GM12878 (cell line): ENCODE measurements around the gene LMOD1. TPM values are rescaled to one million over a fixed set of nuclear protein-coding genes. Genes with fewer than 3 reads are reported as not detected.

Source experiments
- ATAC-seq: fragments of 200-7000 bp; cut with Tn5 transposase; 3 replicates; pipeline ENCODE4 v1.9.1; 2020; ENCODE audit warnings: mild to moderate bottlenecking, moderate library complexity
- BruUV-seq: library from RNA; stranded (reverse); fragments of 400-500 nt; replicated peaks from 2 replicates; lab custom pipeline; 2021; lab: Mats Ljungman, UMichigan
- CTCF ChIA-PET: fragments of 300-600 bp; sonication (Branson Sonifier 250); formaldehyde crosslinking; extraction: SDS; loops from one replicate; lab custom pipeline; 2021; ENCODE audit warnings: inconsistent platforms; lab: Yijun Ruan, JAX
- POLR2A ChIA-PET: fragments of 350-600 bp; formaldehyde crosslinking; extraction: SDS; loops from one replicate; lab custom pipeline; 2021; ENCODE audit warnings: inconsistent platforms; lab: Charles Lee
- RAD21 ChIA-PET: fragments of 300-600 bp; sonication (Branson Sonifier 250); formaldehyde crosslinking; loops from one replicate; lab custom pipeline; 2023; ENCODE audit warnings: antibody characterized with exemption; ENCODE audit not compliant: unreplicated experiment; lab: Charles Lee
- SMC1A ChIA-PET: fragments of 300-600 bp; sonication (Branson Sonifier 250); formaldehyde crosslinking; loops from one replicate; lab custom pipeline; 2023; ENCODE audit not compliant: unreplicated experiment, uncharacterized antibody; lab: Charles Lee
- DNase-seq: peaks from one replicate; pipeline ENCODE4 v3.0.0-alpha.2; 2011; ENCODE audit warnings: low read depth, low spot score
- FAIRE-seq: peaks from 3 replicates; lab custom pipeline; 2011; peaks lifted over from hg19 to GRCh38; lab: Jason Lieb, UNC
- H2AFZ ChIP-seq: 2 replicates; pipeline ENCODE4 v1.6.0; 2011; ENCODE audit warnings: low read depth, low read length, control low read depth; ENCODE audit not compliant: control insufficient read depth
- H3K27ac ChIP-seq: 2 replicates; pipeline ENCODE4 v1.5.1; 2011; ENCODE audit warnings: control low read depth; ENCODE audit not compliant: control insufficient read depth, insufficient read depth
- H3K27me3 ChIP-seq, 2 experiments: replicated peaks in 1 of 2; 2 replicates each; pipeline versions ENCODE4 v1.6.0 to v1.6.1; 2011; ENCODE audit warnings: low read length in 1 of 2; ENCODE audit not compliant: control insufficient read depth in 2 of 2, insufficient read depth in 2 of 2
- H3K36me3 ChIP-seq, 2 experiments: 2 replicates each; pipeline ENCODE4 v1.5.1; 2011; ENCODE audit warnings: low read length in 1 of 2; ENCODE audit not compliant: control insufficient read depth in 2 of 2, insufficient read depth in 2 of 2
- H3K4me1 ChIP-seq: 2 replicates; pipeline ENCODE4 v1.6.1; 2011; ENCODE audit warnings: mild to moderate bottlenecking, low read length, moderate library complexity, mixed read lengths; ENCODE audit not compliant: control insufficient read depth, insufficient read depth
- H3K4me2 ChIP-seq: 2 replicates; pipeline ENCODE4 v1.6.0; 2011; ENCODE audit warnings: control low read depth; ENCODE audit not compliant: control insufficient read depth, insufficient read depth
- H3K4me3 ChIP-seq: fragments of 200-600 bp; sonication (generic); 2 replicates; pipeline ENCODE4 v1.5.1; 2016
- H3K79me2 ChIP-seq: 2 replicates; pipeline ENCODE4 v1.6.0; 2011; ENCODE audit warnings: low read length; ENCODE audit not compliant: control insufficient read depth, insufficient read depth
- H3K9ac ChIP-seq: 2 replicates; pipeline ENCODE4 v1.8.0; 2011; ENCODE audit warnings: low read length, control low read depth, mixed read lengths; ENCODE audit not compliant: control insufficient read depth, insufficient read depth
- H3K9me3 ChIP-seq: replicated peaks from 3 replicates; pipeline ENCODE4 v1.5.1; 2011; ENCODE audit warnings: mild to moderate bottlenecking, low read length; ENCODE audit not compliant: control insufficient read depth, insufficient read depth
- H4K20me1 ChIP-seq: 2 replicates; pipeline ENCODE4 v1.6.0; 2011; ENCODE audit not compliant: control insufficient read depth, insufficient read depth
- CBFB ChIP-seq: IDR thresholded peaks from 2 replicates; pipeline ENCODE4 v1.6.1; 2016; ENCODE audit warnings: antibody characterized with exemption, low read depth
- CHD1 ChIP-seq: IDR thresholded peaks from 2 replicates; pipeline ENCODE4 v1.6.1; 2012; ENCODE audit warnings: low read depth, low read length, improper control_type of control experiment
- ETV6 ChIP-seq, 2 experiments: fragments of 450-650 bp in 1 of 2; IDR thresholded peaks in 1 of 2; conservative IDR thresholded peaks in 1 of 2; 2 replicates each; pipeline ENCODE4 v1.6.1; 2014; ENCODE audit warnings: antibody characterized with exemption in 1 of 2, borderline replicate concordance in 1 of 2, low read depth in 1 of 2, mild to moderate bottlenecking in 1 of 2, moderate library complexity in 1 of 2
- GATAD2B ChIP-seq: fragments of 450-650 bp; conservative IDR thresholded peaks from 2 replicates; pipeline ENCODE4 v1.6.1; 2017; ENCODE audit warnings: low read depth, mild to moderate bottlenecking, moderate library complexity
- MYB ChIP-seq: fragments of 150-350 bp; IDR thresholded peaks from 2 replicates; pipeline ENCODE4 v1.6.1; 2014; ENCODE audit warnings: mild to moderate bottlenecking, low read depth, low read length, borderline replicate concordance
- SIX5 ChIP-seq: IDR thresholded peaks from 2 replicates; pipeline ENCODE4 v1.6.1; 2011; ENCODE audit warnings: mild to moderate bottlenecking, low read depth, low read length, moderate library complexity; ENCODE audit not compliant: severe bottlenecking
- SMAD5 ChIP-seq: IDR thresholded peaks from 2 replicates; pipeline ENCODE4 v1.6.1; 2016; ENCODE audit warnings: antibody characterized with exemption, low read depth
- SMC3 ChIP-seq: IDR thresholded peaks from 2 replicates; pipeline ENCODE4 v1.6.1; 2011; ENCODE audit warnings: low read length, improper control_type of control experiment, borderline replicate concordance
- SRF ChIP-seq, 2 experiments: IDR thresholded peaks; 2 replicates each; pipeline ENCODE4 v1.6.1; 2011; ENCODE audit warnings: low read depth in 2 of 2, low read length in 2 of 2, mild to moderate bottlenecking in 1 of 2, moderate library complexity in 1 of 2
- ZNF384 ChIP-seq: IDR thresholded peaks from 2 replicates; pipeline ENCODE4 v1.6.1; 2012; ENCODE audit warnings: low read depth, mild to moderate bottlenecking, low read length, improper control_type of control experiment, borderline replicate concordance
- WGBS: methylation state at CpG from one replicate; pipeline ENCODE4 v1.1.6; 2016; ENCODE audit warnings: low lambda C conversion rate; ENCODE audit not compliant: insufficient replicate concordance, insufficient coverage; ENCODE audit errors: missing lambda C conversion rate; 5-methylcytosine and 5-hydroxymethylcytosine counted together
- in situ Hi-C: fragments of 300-500 bp; cut with MboI; formaldehyde crosslinking; loops from 9 replicates; pipeline ENCODE4 v1.14.3; 2018; ENCODE audit warnings: mixed read lengths
- intact Hi-C: fragments of 100-400 bp; cut with micrococcal nuclease; formaldehyde crosslinking; loops from one replicate; pipeline ENCODE4 v1.14.2; 2022; ENCODE audit not compliant: unreplicated experiment
- polyA plus RNA-seq, 11 experiments: library from polyadenylated mRNA; depleted of rRNA in 4 of 11; unstranded in 6 of 11; stranded (reverse) in 5 of 11; fragments of >200 nt; fragmentation: Nextera tagmentation in 4 of 11; fragmentation: Illumina TruSeq in 1 of 11; extraction: Ambion mirVana in 4 of 11; extraction: Trizol in 1 of 11; gene quantifications; 1 replicate in 1 of 11; 2 replicates in 10 of 11; pipeline versions ENCODE4 v1.2.1 to v1.2.3, GENCODE V29; 2011 to 2016; ENCODE audit warnings: inconsistent platforms in 2 of 11, missing spikeins in 2 of 11, low read depth in 1 of 11
- total RNA-seq, 4 experiments: library from RNA; depleted of rRNA in 3 of 4; stranded (reverse); fragments of >200 nt in 3 of 4; fragmentation: Illumina TruSeq in 1 of 4; extraction: Trizol in 1 of 4; gene quantifications; 2 replicates each; pipeline versions ENCODE4 v1.2.1 to v1.2.3, GENCODE V29; 2013 to 2021
- TF ChIP-seq, protein P1 (sequence below): IDR thresholded peaks from 2 replicates; pipeline ENCODE4 v1.6.1; 2011; ENCODE audit warnings: low read depth, low read length, improper control_type of control experiment, borderline replicate concordance
- TF ChIP-seq, protein P2 (sequence below): fragments of 450-650 bp; IDR thresholded peaks from 2 replicates; pipeline ENCODE4 v1.6.1; 2016; ENCODE audit warnings: mild to moderate bottlenecking, moderate library complexity, borderline replicate concordance
- TF ChIP-seq, protein P3 (sequence below): IDR thresholded peaks from 2 replicates; pipeline ENCODE4 v1.6.1; 2012; ENCODE audit warnings: low read length, inconsistent platforms
- TF ChIP-seq, protein P4 (sequence below): fragments of 450-650 bp; IDR thresholded peaks from 2 replicates; pipeline ENCODE4 v1.6.1; 2018; ENCODE audit warnings: borderline replicate concordance, mild to moderate bottlenecking; ENCODE audit not compliant: partially characterized antibody

Gene LMOD1
- total and polyA plus RNA-seq, 10 of the 15 experiments (the other 5 are each of a cell fraction or from before 2014, with no cell fraction given) = 0.15 TPM; not detected in 9

DNA sequence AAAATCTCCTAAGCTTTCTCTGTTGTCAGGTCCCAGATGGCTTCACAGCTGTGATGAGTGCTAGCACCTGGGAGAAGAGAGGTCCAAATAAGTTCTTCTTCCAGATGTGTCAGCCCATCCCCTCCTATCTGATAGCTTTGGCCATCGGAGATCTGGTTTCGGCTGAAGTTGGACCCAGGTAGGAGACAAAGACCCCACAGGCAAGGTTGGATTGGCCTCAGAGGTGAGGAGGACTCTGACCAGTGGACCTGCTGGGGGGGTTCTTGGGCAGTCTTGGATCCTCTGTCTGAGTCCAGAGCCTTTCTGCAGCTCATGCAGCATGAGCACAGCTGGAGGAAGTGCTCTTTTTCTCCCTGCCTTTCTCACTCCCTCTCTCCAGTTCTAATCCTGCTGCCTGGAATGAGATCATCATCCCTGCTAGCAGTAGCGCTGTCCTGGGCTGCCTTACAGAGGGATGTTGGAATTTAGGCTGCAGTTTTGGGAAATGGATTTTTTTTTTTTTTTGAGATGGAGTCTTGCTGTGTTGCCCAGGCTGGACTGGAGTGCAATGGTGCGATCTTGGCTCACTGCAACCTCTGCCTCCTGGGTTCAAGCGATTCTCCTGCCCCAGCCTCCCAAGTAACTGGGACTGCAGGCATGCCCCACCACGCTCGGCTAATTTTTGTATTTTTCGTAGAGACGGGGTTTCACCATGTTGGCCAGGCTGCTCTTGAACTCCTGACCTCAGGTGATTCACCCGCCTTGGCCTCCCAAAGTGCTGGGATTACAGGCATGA, 43.2 kb upstream of the LMOD1 start:
- 98% methylated on average over 10 of the region's 10 CpGs for WGBS
- DNase-seq (no peak), FAIRE-seq (no peak), ATAC-seq (no peak)
- CTCF ChIA-PET = interaction anchor here (2.5 kb wide), 1 partner anchor 10 kb away, joined by 21 read pairs; no protein-coding TSS in a partner anchor
- RAD21 ChIA-PET = no interaction called here
- Histone ChIP-seq H3K79me2 (peaks cover 2% of the 10 kb centered on the region), H2AFZ (no peak overlapping the region), H3K36me3 (peaks cover 4 to 9% of the 10 kb centered on the region in 2 experiments; a peak in 3 of 4 replicates), H3K4me2 (no peak overlapping the region), H3K9ac (no peak overlapping the region), H3K4me1 (no peaks in the 10 kb centered on the region), H3K27me3 (no peaks in the 10 kb centered on the region), H3K4me3 (no peak overlapping the region), H3K27ac (no peak overlapping the region), H4K20me1 (no peaks in the 10 kb centered on the region), H3K9me3 (no peaks in the 10 kb centered on the region)
- SMC1A ChIA-PET = no interaction called here
- intact Hi-C loops = no loop called here
- in situ Hi-C loops = no loop called here
- POLR2A ChIA-PET = interaction anchor here (0.6 kb wide), 1 partner anchor 335 kb away, joined by 8 read pairs; no protein-coding TSS in a partner anchor
- BruUV-seq = no TSS peak
- TF ChIP-seq, protein P1, sequence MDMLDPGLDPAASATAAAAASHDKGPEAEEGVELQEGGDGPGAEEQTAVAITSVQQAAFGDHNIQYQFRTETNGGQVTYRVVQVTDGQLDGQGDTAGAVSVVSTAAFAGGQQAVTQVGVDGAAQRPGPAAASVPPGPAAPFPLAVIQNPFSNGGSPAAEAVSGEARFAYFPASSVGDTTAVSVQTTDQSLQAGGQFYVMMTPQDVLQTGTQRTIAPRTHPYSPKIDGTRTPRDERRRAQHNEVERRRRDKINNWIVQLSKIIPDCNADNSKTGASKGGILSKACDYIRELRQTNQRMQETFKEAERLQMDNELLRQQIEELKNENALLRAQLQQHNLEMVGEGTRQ = no peak
- TF ChIP-seq CHD1 (no peak), ETV6 (conservative IDR thresholded peaks at IDR 0.05 in 1 of 2, IDR thresholded peaks at IDR 0.05 in 1 of 2; ENCODE audit: borderline replicate concordance in 1 of 2, low read depth in 1 of 2) (no peak), CBFB (no peak), SRF (IDR thresholded peaks at IDR 0.05; ENCODE audit: low read depth in 2 of 2, low read length in 2 of 2) (no peak), MYB (no peak), SMC3 (no peak), SMAD5 (no peak), ZNF384 (no peak), GATAD2B (no peak), SIX5 (no peak)
- TF ChIP-seq, protein P2, sequence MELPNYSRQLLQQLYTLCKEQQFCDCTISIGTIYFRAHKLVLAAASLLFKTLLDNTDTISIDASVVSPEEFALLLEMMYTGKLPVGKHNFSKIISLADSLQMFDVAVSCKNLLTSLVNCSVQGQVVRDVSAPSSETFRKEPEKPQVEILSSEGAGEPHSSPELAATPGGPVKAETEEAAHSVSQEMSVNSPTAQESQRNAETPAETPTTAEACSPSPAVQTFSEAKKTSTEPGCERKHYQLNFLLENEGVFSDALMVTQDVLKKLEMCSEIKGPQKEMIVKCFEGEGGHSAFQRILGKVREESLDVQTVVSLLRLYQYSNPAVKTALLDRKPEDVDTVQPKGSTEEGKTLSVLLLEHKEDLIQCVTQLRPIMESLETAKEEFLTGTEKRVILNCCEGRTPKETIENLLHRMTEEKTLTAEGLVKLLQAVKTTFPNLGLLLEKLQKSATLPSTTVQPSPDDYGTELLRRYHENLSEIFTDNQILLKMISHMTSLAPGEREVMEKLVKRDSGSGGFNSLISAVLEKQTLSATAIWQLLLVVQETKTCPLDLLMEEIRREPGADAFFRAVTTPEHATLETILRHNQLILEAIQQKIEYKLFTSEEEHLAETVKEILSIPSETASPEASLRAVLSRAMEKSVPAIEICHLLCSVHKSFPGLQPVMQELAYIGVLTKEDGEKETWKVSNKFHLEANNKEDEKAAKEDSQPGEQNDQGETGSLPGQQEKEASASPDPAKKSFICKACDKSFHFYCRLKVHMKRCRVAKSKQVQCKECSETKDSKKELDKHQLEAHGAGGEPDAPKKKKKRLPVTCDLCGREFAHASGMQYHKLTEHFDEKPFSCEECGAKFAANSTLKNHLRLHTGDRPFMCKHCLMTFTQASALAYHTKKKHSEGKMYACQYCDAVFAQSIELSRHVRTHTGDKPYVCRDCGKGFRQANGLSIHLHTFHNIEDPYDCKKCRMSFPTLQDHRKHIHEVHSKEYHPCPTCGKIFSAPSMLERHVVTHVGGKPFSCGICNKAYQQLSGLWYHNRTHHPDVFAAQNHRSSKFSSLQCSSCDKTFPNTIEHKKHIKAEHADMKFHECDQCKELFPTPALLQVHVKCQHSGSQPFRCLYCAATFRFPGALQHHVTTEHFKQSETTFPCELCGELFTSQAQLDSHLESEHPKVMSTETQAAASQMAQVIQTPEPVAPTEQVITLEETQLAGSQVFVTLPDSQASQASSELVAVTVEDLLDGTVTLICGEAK = no peak
- TF ChIP-seq, protein P3, sequence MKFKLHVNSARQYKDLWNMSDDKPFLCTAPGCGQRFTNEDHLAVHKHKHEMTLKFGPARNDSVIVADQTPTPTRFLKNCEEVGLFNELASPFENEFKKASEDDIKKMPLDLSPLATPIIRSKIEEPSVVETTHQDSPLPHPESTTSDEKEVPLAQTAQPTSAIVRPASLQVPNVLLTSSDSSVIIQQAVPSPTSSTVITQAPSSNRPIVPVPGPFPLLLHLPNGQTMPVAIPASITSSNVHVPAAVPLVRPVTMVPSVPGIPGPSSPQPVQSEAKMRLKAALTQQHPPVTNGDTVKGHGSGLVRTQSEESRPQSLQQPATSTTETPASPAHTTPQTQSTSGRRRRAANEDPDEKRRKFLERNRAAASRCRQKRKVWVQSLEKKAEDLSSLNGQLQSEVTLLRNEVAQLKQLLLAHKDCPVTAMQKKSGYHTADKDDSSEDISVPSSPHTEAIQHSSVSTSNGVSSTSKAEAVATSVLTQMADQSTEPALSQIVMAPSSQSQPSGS = no peak
- TF ChIP-seq, protein P4, sequence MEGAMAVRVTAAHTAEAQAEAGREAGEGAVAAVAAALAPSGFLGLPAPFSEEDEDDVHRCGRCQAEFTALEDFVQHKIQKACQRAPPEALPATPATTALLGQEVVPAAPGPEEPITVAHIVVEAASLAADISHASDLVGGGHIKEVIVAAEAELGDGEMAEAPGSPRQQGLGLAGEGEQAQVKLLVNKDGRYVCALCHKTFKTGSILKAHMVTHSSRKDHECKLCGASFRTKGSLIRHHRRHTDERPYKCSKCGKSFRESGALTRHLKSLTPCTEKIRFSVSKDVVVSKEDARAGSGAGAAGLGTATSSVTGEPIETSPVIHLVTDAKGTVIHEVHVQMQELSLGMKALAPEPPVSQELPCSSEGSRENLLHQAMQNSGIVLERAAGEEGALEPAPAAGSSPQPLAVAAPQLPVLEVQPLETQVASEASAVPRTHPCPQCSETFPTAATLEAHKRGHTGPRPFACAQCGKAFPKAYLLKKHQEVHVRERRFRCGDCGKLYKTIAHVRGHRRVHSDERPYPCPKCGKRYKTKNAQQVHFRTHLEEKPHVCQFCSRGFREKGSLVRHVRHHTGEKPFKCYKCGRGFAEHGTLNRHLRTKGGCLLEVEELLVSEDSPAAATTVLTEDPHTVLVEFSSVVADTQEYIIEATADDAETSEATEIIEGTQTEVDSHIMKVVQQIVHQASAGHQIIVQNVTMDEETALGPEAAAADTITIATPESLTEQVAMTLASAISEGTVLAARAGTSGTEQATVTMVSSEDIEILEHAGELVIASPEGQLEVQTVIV = no peak
